ENCODE data around the gene SENP8. TPM values are rescaled to one million over a fixed set of nuclear protein-coding genes. Genes with fewer than 3 reads are reported as not detected.

Gene SENP8
- total RNA-seq, 4 donors from 2014 or later: 1.3 to 4.2 (median 1.9) TPM

- no peak for DNase-seq (ENCODE audit: low spot score in 2 of 2)
- H3K4me1 ChIP-seq: no peaks in the 10 kb centered on the region
These were observed 10.2 kb downstream of the SENP8 start for GRCh38 chr15:72128359-72128758.

GRCh38 chr15:72130272-72130671, 12.1 kb downstream of the SENP8 start:
- Histone ChIP-seq H3K4me3 (no peak overlapping the region), H3K27ac (no peak overlapping the region), H3K27me3 (no peaks in the 10 kb centered on the region), H3K4me1 (no peaks in the 10 kb centered on the region), H3K9me3 (no peaks in the 10 kb centered on the region), H3K36me3 (no peaks in the 10 kb centered on the region)
- DNase-seq (ENCODE audit: low spot score in 2 of 2): no peak
- WGBS: 83% methylated on average over 4 of the region's 4 CpGs
- TF ChIP-seq POLR2AphosphoS5 (IDR thresholded peaks at IDR 0.05) (no peak), CTCF (IDR thresholded peaks at IDR 0.05) (no peak), POLR2A (IDR thresholded peaks at IDR 0.05) (no peak), EP300 (IDR thresholded peaks at IDR 0.05) (no peak)

More at GRCh38 chr15:72128359-72128758, 10.2 kb downstream of the SENP8 start:
- Histone ChIP-seq H3K9me3 (no peaks in the 10 kb centered on the region), H3K4me3 (no peak overlapping the region), H3K36me3 (no peaks in the 10 kb centered on the region), H3K27me3 (no peaks in the 10 kb centered on the region), H3K27ac (no peak overlapping the region)
- no peak for TF ChIP-seq POLR2AphosphoS5 (IDR thresholded peaks at IDR 0.05)

- 89% methylated on average over 3 of the region's 3 CpGs for WGBS
- no peak overlapping the region for H3K4me3 ChIP-seq
- no peak overlapping the region for H3K27ac ChIP-seq
- DNase-seq (ENCODE audit: low spot score in 2 of 2): no peak
- no peaks in the 10 kb centered on the region for H3K9me3 ChIP-seq
- no peaks in the 10 kb centered on the region for H3K36me3 ChIP-seq
- TF ChIP-seq EP300 (IDR thresholded peaks at IDR 0.05): no peak
- no peak for TF ChIP-seq CTCF (IDR thresholded peaks at IDR 0.05)
- TF ChIP-seq POLR2A (IDR thresholded peaks at IDR 0.05): no peak
- TF ChIP-seq POLR2AphosphoS5 (IDR thresholded peaks at IDR 0.05): no peak
- H3K4me1 ChIP-seq: no peaks in the 10 kb centered on the region
- H3K27me3 ChIP-seq: no peaks in the 10 kb centered on the region
These were observed 13.7 kb downstream of the SENP8 start for GRCh38 chr15:72131922-72132321.

GRCh38 chr15:72133211-72133610, 15.0 kb downstream of the SENP8 start:
- no peak overlapping the region for H3K27ac ChIP-seq
- DNase-seq (ENCODE audit: low spot score in 2 of 2): no peak
- H3K27me3 ChIP-seq: no peaks in the 10 kb centered on the region
- H3K4me1 ChIP-seq: no peaks in the 10 kb centered on the region
- WGBS: 95% methylated on average over 1 of the region's 1 CpG
- no peak for TF ChIP-seq POLR2AphosphoS5 (IDR thresholded peaks at IDR 0.05)
- no peak for TF ChIP-seq POLR2A (IDR thresholded peaks at IDR 0.05)
- TF ChIP-seq CTCF (IDR thresholded peaks at IDR 0.05): no peak
- TF ChIP-seq EP300 (IDR thresholded peaks at IDR 0.05): no peak
- no peaks in the 10 kb centered on the region for H3K36me3 ChIP-seq
- H3K4me3 ChIP-seq: no peak overlapping the region
- no peaks in the 10 kb centered on the region for H3K9me3 ChIP-seq

GRCh38 chr15:72135719-72136118, 17.5 kb downstream of the SENP8 start:
- TF ChIP-seq EP300 (IDR thresholded peaks at IDR 0.05): no peak
- no peak for TF ChIP-seq POLR2AphosphoS5 (IDR thresholded peaks at IDR 0.05)
- no peak for TF ChIP-seq POLR2A (IDR thresholded peaks at IDR 0.05)
- no peak for TF ChIP-seq CTCF (IDR thresholded peaks at IDR 0.05)
- DNase-seq (ENCODE audit: low spot score in 2 of 2): no peak
- WGBS: 59% methylated on average over 2 of the region's 2 CpGs
- Histone ChIP-seq H3K4me3 (no peak overlapping the region), H3K27me3 (no peaks in the 10 kb centered on the region), H3K9me3 (no peaks in the 10 kb centered on the region), H3K4me1 (no peaks in the 10 kb centered on the region), H3K27ac (no peak overlapping the region), H3K36me3 (peaks cover 8% of the 10 kb centered on the region)
